Measurements from ENCODE around the gene NAA38.

NAA38 gene

GRCh38 chr17:7893187-7893880 is 36.0 kb upstream of the NAA38 start:
- no peak for FAIRE-seq
- no peak for DNase-seq (ENCODE audit: insufficient read length, low spot score)
- TF ChIP-seq CTCF (IDR thresholded peaks at IDR 0.05; ENCODE audit: insufficient read depth, missing control alignments) = no peak

GRCh38 chr17:7889166-7889955 is 32.0 kb upstream of the NAA38 start:
- FAIRE-seq (no peak), DNase-seq (ENCODE audit: insufficient read length, low spot score) (no peak)
- no peak for TF ChIP-seq CTCF (IDR thresholded peaks at IDR 0.05; ENCODE audit: insufficient read depth, missing control alignments)

- no peak for TF ChIP-seq CTCF (IDR thresholded peaks at IDR 0.05; ENCODE audit: insufficient read depth, missing control alignments)
- no peak for FAIRE-seq
- no peak for DNase-seq (ENCODE audit: insufficient read length, low spot score)
Observed at GRCh38 chr17:7888184-7888920, 31.0 kb upstream of the NAA38 start, which contains the start of gene CHD3. Gene CHD3, plus strand, starts transcription at chr17:7888789. Its CDS starts 212 bp downstream, at chr17:7889001.

- TF ChIP-seq CTCF (IDR thresholded peaks at IDR 0.05; ENCODE audit: insufficient read depth, missing control alignments) = no peak
- DNase-seq (ENCODE audit: insufficient read length, low spot score) = peak; percentile 91
- no peak for FAIRE-seq
Observed at GRCh38 chr17:7887482-7888183, 30.3 kb upstream of the NAA38 start.

- TF ChIP-seq CTCF (IDR thresholded peaks at IDR 0.05; ENCODE audit: insufficient read depth, missing control alignments) = no peak
- FAIRE-seq (no peak), DNase-seq (ENCODE audit: insufficient read length, low spot score) (no peak)
Observed at GRCh38 chr17:7887038-7887481, 29.7 kb upstream of the NAA38 start.

- no peak for DNase-seq (ENCODE audit: insufficient read length, low spot score)
- no peak for FAIRE-seq
- TF ChIP-seq CTCF (IDR thresholded peaks at IDR 0.05; ENCODE audit: insufficient read depth, missing control alignments) = no peak
Observed at GRCh38 chr17:7886227-7887037, 29.1 kb upstream of the NAA38 start.

All from D721Med (cell line).